ENCODE data around the gene CBL.

DNA sequence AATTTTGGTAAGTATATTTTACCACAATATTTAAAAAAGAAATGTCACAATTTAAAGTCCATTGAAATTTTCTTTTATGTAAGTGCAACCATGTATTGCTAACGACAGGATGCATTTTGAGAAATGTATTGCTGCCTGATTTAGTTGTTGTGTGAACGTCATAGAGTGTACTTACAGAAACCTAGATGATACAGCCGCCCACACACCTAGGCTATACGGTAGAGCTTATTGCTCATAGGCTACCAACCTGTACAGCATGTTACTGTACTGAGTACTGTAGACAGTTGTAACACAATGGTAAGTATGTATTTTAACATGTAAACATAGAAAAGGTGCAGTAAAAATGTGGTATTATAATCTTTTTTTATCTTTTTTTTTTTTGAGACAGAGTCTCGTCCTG, 48.1 kb downstream of the CBL start:
- no peak for TF ChIP-seq RBBP5 (conservative IDR thresholded peaks at IDR 0.05)
- TF ChIP-seq WRNIP1 (IDR thresholded peaks at IDR 0.05; ENCODE audit: borderline replicate concordance, low read depth, low read length): no peak
- no peak for TF ChIP-seq MAX (IDR thresholded peaks at IDR 0.05; ENCODE audit: low read depth, low read length)
- TF ChIP-seq, protein P1, sequence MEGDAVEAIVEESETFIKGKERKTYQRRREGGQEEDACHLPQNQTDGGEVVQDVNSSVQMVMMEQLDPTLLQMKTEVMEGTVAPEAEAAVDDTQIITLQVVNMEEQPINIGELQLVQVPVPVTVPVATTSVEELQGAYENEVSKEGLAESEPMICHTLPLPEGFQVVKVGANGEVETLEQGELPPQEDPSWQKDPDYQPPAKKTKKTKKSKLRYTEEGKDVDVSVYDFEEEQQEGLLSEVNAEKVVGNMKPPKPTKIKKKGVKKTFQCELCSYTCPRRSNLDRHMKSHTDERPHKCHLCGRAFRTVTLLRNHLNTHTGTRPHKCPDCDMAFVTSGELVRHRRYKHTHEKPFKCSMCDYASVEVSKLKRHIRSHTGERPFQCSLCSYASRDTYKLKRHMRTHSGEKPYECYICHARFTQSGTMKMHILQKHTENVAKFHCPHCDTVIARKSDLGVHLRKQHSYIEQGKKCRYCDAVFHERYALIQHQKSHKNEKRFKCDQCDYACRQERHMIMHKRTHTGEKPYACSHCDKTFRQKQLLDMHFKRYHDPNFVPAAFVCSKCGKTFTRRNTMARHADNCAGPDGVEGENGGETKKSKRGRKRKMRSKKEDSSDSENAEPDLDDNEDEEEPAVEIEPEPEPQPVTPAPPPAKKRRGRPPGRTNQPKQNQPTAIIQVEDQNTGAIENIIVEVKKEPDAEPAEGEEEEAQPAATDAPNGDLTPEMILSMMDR (IDR thresholded peaks at IDR 0.05 in 2 of 3, conservative IDR thresholded peaks at IDR 0.05 in 1 of 3; ENCODE audit: control insufficient read depth in 2 of 3, extremely low read depth in 1 of 3, insufficient read depth in 1 of 3, low read depth in 3 of 3, low read length in 3 of 3): no peak
- TF ChIP-seq SMC3 (IDR thresholded peaks at IDR 0.05; ENCODE audit: borderline replicate concordance, low read length): no peak
- TF ChIP-seq NRF1 (conservative IDR thresholded peaks at IDR 0.05; ENCODE audit: low read depth, low read length): no peak
- no peak for TF ChIP-seq POLR2A (IDR thresholded peaks at IDR 0.05; ENCODE audit: low read depth, low read length)
- TF ChIP-seq SMARCA5 (IDR thresholded peaks at IDR 0.05): no peak
- TF ChIP-seq MYC (IDR thresholded peaks at IDR 0.05; ENCODE audit: insufficient read depth, insufficient read length, insufficient replicate concordance, low read length, severe bottlenecking): no peak
- TF ChIP-seq ATF2 (IDR thresholded peaks at IDR 0.05; ENCODE audit: low read length): no peak
- no peak for TF ChIP-seq CEBPB (IDR thresholded peaks at IDR 0.05; ENCODE audit: borderline replicate concordance in 1 of 2, low read depth in 2 of 2, low read length in 2 of 2)
- no peak for TF ChIP-seq CREM (IDR thresholded peaks at IDR 0.05; ENCODE audit: low read depth)

Data from GM12878 (cell line).